H1 (cell line): ENCODE results near the gene ATP11A. TPM values are rescaled to one million over a fixed set of nuclear protein-coding genes. Genes with fewer than 3 reads are reported as not detected.
"Not testable (repeated sequence)": the region's sequence is repeated elsewhere in the genome, so short reads cannot be mapped to it uniquely, and the experiment has no call there.

Experiments used
- CTCF ChIA-PET: fragments of 300-600 bp; sonication (Branson Sonifier 250); formaldehyde crosslinking; loops from one replicate; lab custom pipeline; 2021; ENCODE audit not compliant: partially characterized antibody; lab: Charles Lee
- POLR2A ChIA-PET: fragments of 300-600 bp; sonication (Branson Sonifier 250); formaldehyde crosslinking; loops from one replicate; lab custom pipeline; 2021; ENCODE audit warnings: inconsistent platforms; ENCODE audit not compliant: partially characterized antibody; lab: Charles Lee
- DNase-seq, 2 experiments: peaks; one replicate each; pipeline versions ENCODE4 v3.0.0 to v3.0.0-alpha.2; 2010 to 2022; ENCODE audit warnings: low spot score in 2 of 2, low read depth in 1 of 2, mixed read lengths in 1 of 2
- FAIRE-seq: peaks from 2 replicates; lab custom pipeline; 2011; peaks lifted over from hg19 to GRCh38; lab: Jason Lieb, UNC
- H2AFZ ChIP-seq: 2 replicates; pipeline ENCODE4 v1.8.1; 2012; ENCODE audit warnings: low read length, inconsistent platforms
- H2AK5ac ChIP-seq: 2 replicates; pipeline ENCODE4 v1.6.1; 2013; ENCODE audit warnings: low read depth, low read length
- H2BK120ac ChIP-seq: replicated peaks from 2 replicates; pipeline ENCODE3; 2013; ENCODE audit warnings: low read depth, low read length, inconsistent platforms
- H2BK12ac ChIP-seq: 2 replicates; pipeline ENCODE4 v1.6.1; 2013; ENCODE audit warnings: low read depth, low read length
- H2BK15ac ChIP-seq: 2 replicates; pipeline ENCODE4 v1.6.1; 2013; ENCODE audit warnings: low read length
- H2BK20ac ChIP-seq: 2 replicates; pipeline ENCODE4 v1.6.1; 2013; ENCODE audit warnings: low read length
- H2BK5ac ChIP-seq: 2 replicates; pipeline ENCODE4 v1.6.1; 2013; ENCODE audit warnings: low read depth, low read length
- H3K14ac ChIP-seq: 2 replicates; pipeline ENCODE4 v1.6.1; 2013; ENCODE audit warnings: inconsistent platforms; ENCODE audit not compliant: insufficient read length
- H3K18ac ChIP-seq: 2 replicates; pipeline ENCODE4 v1.6.1; 2013; ENCODE audit warnings: low read length; ENCODE audit errors: extremely low read depth
- H3K23ac ChIP-seq: 2 replicates; pipeline ENCODE4 v1.6.1; 2013; ENCODE audit warnings: inconsistent platforms; ENCODE audit not compliant: insufficient read length
- H3K23me2 ChIP-seq: 2 replicates; pipeline ENCODE4 v1.6.1; 2013; ENCODE audit warnings: low read depth, low read length
- H3K27ac ChIP-seq: 2 replicates; pipeline ENCODE4 v1.6.1; 2011; ENCODE audit warnings: low read depth, low read length, inconsistent platforms
- H3K27me3 ChIP-seq, 4 experiments: replicated peaks in 1 of 4; 1 replicate in 1 of 4; 2 replicates in 3 of 4; pipeline versions ENCODE4 v1.6.1 to v1.8.1; 2011 to 2013; ENCODE audit warnings: low read length in 3 of 4, mild to moderate bottlenecking in 3 of 4, inconsistent platforms in 2 of 4, mixed read lengths in 2 of 4, moderate library complexity in 1 of 4; ENCODE audit not compliant: control insufficient read depth in 3 of 4, insufficient read depth in 3 of 4; ENCODE audit errors: extremely low read depth in 1 of 4
- H3K36me3 ChIP-seq, 4 experiments: 2 replicates each; pipeline versions ENCODE4 v1.6.1 to v1.8.1; 2011 to 2013; ENCODE audit warnings: mild to moderate bottlenecking in 4 of 4, low read length in 3 of 4, moderate library complexity in 2 of 4, control low read depth in 1 of 4, inconsistent platforms in 1 of 4; ENCODE audit not compliant: insufficient read depth in 4 of 4, control insufficient read depth in 2 of 4
- H3K4ac ChIP-seq: replicated peaks from 2 replicates; pipeline ENCODE3; 2013; ENCODE audit warnings: low read length, low read depth, mixed read lengths, inconsistent platforms; ENCODE audit not compliant: insufficient read length
- H3K4me1 ChIP-seq, 4 experiments: replicated peaks in 1 of 4; 1 replicate in 1 of 4; 2 replicates in 3 of 4; pipeline versions ENCODE4 v1.6.1 to v1.8.1; 2011 to 2013; ENCODE audit warnings: low read length in 3 of 4, inconsistent platforms in 2 of 4, mixed read lengths in 1 of 4; ENCODE audit not compliant: insufficient read depth in 4 of 4, control insufficient read depth in 3 of 4
- H3K4me2 ChIP-seq, 2 experiments: 2 replicates each; pipeline versions ENCODE4 v1.6.1 to v1.8.1; 2011 to 2013; ENCODE audit warnings: low read depth in 2 of 2, low read length in 2 of 2, control low read depth in 1 of 2, inconsistent platforms in 1 of 2, mild to moderate bottlenecking in 1 of 2; ENCODE audit not compliant: insufficient read depth in 1 of 2
- H3K4me3 ChIP-seq, 4 experiments: fragments of 200-600, 300-600 bp in 1 of 4; sonication (generic), shearing (Covaris generic), sonication (Bioruptor Twin) in 1 of 4; 2 replicates each; pipeline versions ENCODE4 v1.5.1 to v1.8.1; 2011 to 2016; ENCODE audit warnings: low read length in 4 of 4, low read depth in 3 of 4, control low read depth in 2 of 4, inconsistent platforms in 2 of 4, mild to moderate bottlenecking in 2 of 4, mixed read lengths in 1 of 4, moderate library complexity in 1 of 4; ENCODE audit not compliant: insufficient read depth in 2 of 4; ENCODE audit errors: extremely low read depth in 1 of 4
- H3K56ac ChIP-seq: replicated peaks from 2 replicates; pipeline ENCODE3; 2013; ENCODE audit warnings: low read depth, mild to moderate bottlenecking, mixed read lengths, low read length, inconsistent platforms; ENCODE audit not compliant: insufficient read length
- H3K79me1 ChIP-seq: 2 replicates; pipeline ENCODE4 v1.6.1; 2013; ENCODE audit warnings: low read depth, low read length, control low read depth
- H3K79me2 ChIP-seq, 2 experiments: 2 replicates each; pipeline versions ENCODE4 v1.6.1 to v1.8.1; 2012 to 2013; ENCODE audit warnings: low read length in 2 of 2, mild to moderate bottlenecking in 2 of 2, inconsistent platforms in 1 of 2; ENCODE audit not compliant: insufficient read depth in 2 of 2, control insufficient read depth in 1 of 2
- H3K9ac ChIP-seq, 4 experiments: replicated peaks in 1 of 4; 1 replicate in 1 of 4; 2 replicates in 3 of 4; pipeline versions ENCODE4 v1.6.1 to v1.8.1; 2011 to 2013; ENCODE audit warnings: low read depth in 3 of 4, low read length in 3 of 4, control low read depth in 2 of 4, mild to moderate bottlenecking in 2 of 4, moderate library complexity in 2 of 4, inconsistent platforms in 1 of 4; ENCODE audit errors: extremely low read depth in 1 of 4
- H3K9me3 ChIP-seq, 2 experiments: 2 replicates each; pipeline versions ENCODE4 v1.6.1 to v1.8.1; 2012 to 2013; ENCODE audit warnings: mild to moderate bottlenecking in 2 of 2, moderate library complexity in 2 of 2, control low read depth in 1 of 2, inconsistent platforms in 1 of 2, low read depth in 1 of 2, low read length in 1 of 2, mixed read lengths in 1 of 2; ENCODE audit not compliant: insufficient read depth in 2 of 2
- H4K20me1 ChIP-seq, 2 experiments: replicated peaks in 1 of 2; 2 replicates each; pipeline versions ENCODE3 to v1.8.1; 2011 to 2013; ENCODE audit warnings: inconsistent platforms in 2 of 2, low read length in 2 of 2, mild to moderate bottlenecking in 1 of 2; ENCODE audit not compliant: insufficient read depth in 2 of 2, control insufficient read depth in 1 of 2
- H4K5ac ChIP-seq: 2 replicates; pipeline ENCODE4 v1.6.1; 2013; ENCODE audit warnings: low read length, low read depth, mixed read lengths, inconsistent platforms; ENCODE audit not compliant: insufficient read length
- H4K8ac ChIP-seq: 2 replicates; pipeline ENCODE4 v1.8.0; 2013; ENCODE audit warnings: mild to moderate bottlenecking, moderate library complexity, low read length, inconsistent platforms; ENCODE audit not compliant: insufficient read depth; ENCODE audit errors: extremely low read depth
- H4K91ac ChIP-seq: replicated peaks from 2 replicates; pipeline ENCODE3; 2013; ENCODE audit warnings: low read length, mixed read lengths, inconsistent platforms; ENCODE audit not compliant: insufficient read length
- WGBS, 2 experiments: shearing (Covaris generic) in 1 of 2; methylation state at CpG; one replicate each; pipeline versions ENCODE4 v1.1.6 to v1.1.7; 2013 to 2015; ENCODE audit warnings: low lambda C conversion rate in 2 of 2, mixed read lengths in 2 of 2, inconsistent platforms in 1 of 2, low coverage in 1 of 2, missing lambda C conversion rate in 1 of 2; ENCODE audit not compliant: insufficient replicate concordance in 2 of 2, insufficient coverage in 1 of 2, insufficient read length in 1 of 2; ENCODE audit errors: extremely low coverage in 1 of 2, missing lambda C conversion rate in 1 of 2; 5-methylcytosine and 5-hydroxymethylcytosine counted together
- polyA plus RNA-seq, 7 experiments: library from polyadenylated mRNA; depleted of rRNA in 3 of 7; stranded (reverse) in 5 of 7; unstranded in 2 of 7; fragments of >200 nt in 5 of 7; fragments of 200-250 nt in 2 of 7; gene quantifications; 1 replicate in 5 of 7; 2 replicates in 1 of 7; 4 replicates in 1 of 7; pipeline versions ENCODE4 v1.2.1 to v1.2.3, GENCODE V29; 2011 to 2013; ENCODE audit warnings: missing spikeins in 2 of 7, mixed read lengths in 2 of 7
- total RNA-seq: library from RNA; stranded (reverse); fragmentation: NEBNext Ultra II Directional; extraction: Animal tissue kit (Norgen Biotek cat#: 25700); gene quantifications from 2 replicates; pipeline ENCODE4 v1.2.1, GENCODE V29; 2021

Gene ATP11A
- total and polyA plus RNA-seq, 2 of the 8 experiments (the other 6 are each of a cell fraction or from before 2014, with no cell fraction given): 28.8 to 72.9 TPM

- FAIRE-seq, H2BK5ac ChIP-seq, H3K27ac ChIP-seq, H3K79me1 ChIP-seq, H2AK5ac ChIP-seq, H2BK12ac ChIP-seq, DNase-seq, H3K79me2 ChIP-seq, H4K91ac ChIP-seq, H3K4me3 ChIP-seq, H3K14ac ChIP-seq, H3K23ac ChIP-seq, H3K23me2 ChIP-seq, H2BK15ac ChIP-seq, H3K4ac ChIP-seq, H3K27me3 ChIP-seq, H4K20me1 ChIP-seq, H4K5ac ChIP-seq, H3K4me2 ChIP-seq, H3K36me3 ChIP-seq, H3K9me3 ChIP-seq, H4K8ac ChIP-seq, H3K56ac ChIP-seq, H2AFZ ChIP-seq, H3K18ac ChIP-seq, H2BK120ac ChIP-seq, H2BK20ac ChIP-seq, H3K9ac ChIP-seq: not testable (repeated sequence)
- POLR2A ChIA-PET: interaction anchor here (0.7 kb wide), 1 partner anchor 16 kb away, joined by 3 read pairs; no protein-coding TSS in a partner anchor
- CTCF ChIA-PET: interaction anchor here (1.0 to 1.3 kb wide), 2 partner anchors 9 to 27 kb away, joined by 4 read pairs; no protein-coding TSS in a partner anchor
- 91% methylated on average over 9 of the region's 9 CpGs; no CpG with 5 or more reads in 1 of the 2 experiments for WGBS, 2 experiments
- H3K4me1 ChIP-seq: peaks cover 3 to 11% (median 9%) of the 10 kb centered on the region in 4 experiments
Observed at GRCh38 chr13:112685189-112685805, 4.5 kb upstream of the ATP11A start.
